Skeletal muscle tissue (tissue), 4 donors: ENCODE measurements around the gene ADGRV1. TPM values are rescaled to one million over a fixed set of nuclear protein-coding genes. Genes with fewer than 3 reads are reported as not detected.

Experiments
- H3K27ac ChIP-seq: one replicate; pipeline ENCODE4 v1.7.0; 2013; ENCODE audit warnings: mild to moderate bottlenecking, low read depth, low read length, inconsistent platforms
- H3K27me3 ChIP-seq, 3 donors: one replicate each; pipeline ENCODE4 v1.7.0; 2013; ENCODE audit warnings: low read length in 3 of 3; ENCODE audit not compliant: control insufficient read depth in 3 of 3, insufficient read depth in 3 of 3
- H3K36me3 ChIP-seq, 3 donors: one replicate each; pipeline ENCODE4 v1.7.0; 2013; ENCODE audit warnings: low read length in 3 of 3; ENCODE audit not compliant: control insufficient read depth in 3 of 3, insufficient read depth in 3 of 3
- H3K4me1 ChIP-seq, 3 donors: one replicate each; pipeline ENCODE4 v1.7.0; 2013; ENCODE audit warnings: low read length in 3 of 3, mild to moderate bottlenecking in 3 of 3; ENCODE audit not compliant: control insufficient read depth in 3 of 3, insufficient read depth in 3 of 3
- H3K4me3 ChIP-seq, 3 donors: one replicate each; pipeline ENCODE4 v1.7.0; 2013; ENCODE audit warnings: low read length in 3 of 3
- H3K9ac ChIP-seq, 3 donors: one replicate each; pipeline ENCODE4 v1.7.0; 2013; ENCODE audit warnings: low read length in 3 of 3, mild to moderate bottlenecking in 3 of 3, moderate library complexity in 2 of 3, low read depth in 1 of 3
- H3K9me3 ChIP-seq, 3 donors: one replicate each; pipeline ENCODE4 v1.7.0; 2013; ENCODE audit warnings: low read length in 3 of 3; ENCODE audit not compliant: control insufficient read depth in 3 of 3
- total RNA-seq: library from RNA; depleted of rRNA; stranded (reverse); fragments of >200 nt; gene quantifications from one replicate; pipeline ENCODE4 v1.2.3, GENCODE V29; 2014
- donor health status: Osteomylitis.

The ADGRV1 gene
- total RNA-seq, 1 donor from 2014 or later: 2.6 TPM

GRCh38 chr5:90530736-90531487, 27.7 kb upstream of the ADGRV1 start:
- no peaks in the 10 kb centered on the region for H3K27me3 ChIP-seq
- no peak overlapping the region for H3K27ac ChIP-seq
- peak overlapping the region in 2 of 3 donors; percentile 70 to 85 for H3K9ac ChIP-seq
- no peaks in the 10 kb centered on the region for H3K9me3 ChIP-seq
- H3K4me1 ChIP-seq: peaks cover 12 to 20% (median 12%) of the 10 kb centered on the region in 3 donors
- H3K4me3 ChIP-seq: peak overlapping the region in 1 of 3 donors; percentile 97
- H3K36me3 ChIP-seq: no peaks in the 10 kb centered on the region

GRCh38 chr5:90533794-90534193, 24.8 kb upstream of the ADGRV1 start:
- Histone ChIP-seq H3K27ac (no peak overlapping the region), H3K27me3 (no peaks in the 10 kb centered on the region), H3K4me1 (peaks cover 6 to 11% (median 6%) of the 10 kb centered on the region in 3 donors), H3K4me3 (no peak overlapping the region), H3K9ac (no peak overlapping the region), H3K36me3 (no peaks in the 10 kb centered on the region), H3K9me3 (no peaks in the 10 kb centered on the region)

GRCh38 chr5:90534922-90535321, 23.7 kb upstream of the ADGRV1 start:
- Histone ChIP-seq H3K9me3 (no peaks in the 10 kb centered on the region), H3K4me3 (no peak overlapping the region), H3K27ac (no peak overlapping the region), H3K36me3 (no peaks in the 10 kb centered on the region), H3K4me1 (peaks cover 3 to 8% (median 6%) of the 10 kb centered on the region in 3 donors), H3K27me3 (no peaks in the 10 kb centered on the region), H3K9ac (no peak overlapping the region)

GRCh38 chr5:90542827-90543519, 15.6 kb upstream of the ADGRV1 start:
- Histone ChIP-seq H3K27ac (no peak overlapping the region), H3K9me3 (no peaks in the 10 kb centered on the region), H3K27me3 (peaks cover 3 to 6% (median 3%) of the 10 kb centered on the region in 3 donors), H3K4me3 (no peak overlapping the region), H3K9ac (no peak overlapping the region), H3K36me3 (no peaks in the 10 kb centered on the region), H3K4me1 (no peaks in the 10 kb centered on the region)

DNA sequence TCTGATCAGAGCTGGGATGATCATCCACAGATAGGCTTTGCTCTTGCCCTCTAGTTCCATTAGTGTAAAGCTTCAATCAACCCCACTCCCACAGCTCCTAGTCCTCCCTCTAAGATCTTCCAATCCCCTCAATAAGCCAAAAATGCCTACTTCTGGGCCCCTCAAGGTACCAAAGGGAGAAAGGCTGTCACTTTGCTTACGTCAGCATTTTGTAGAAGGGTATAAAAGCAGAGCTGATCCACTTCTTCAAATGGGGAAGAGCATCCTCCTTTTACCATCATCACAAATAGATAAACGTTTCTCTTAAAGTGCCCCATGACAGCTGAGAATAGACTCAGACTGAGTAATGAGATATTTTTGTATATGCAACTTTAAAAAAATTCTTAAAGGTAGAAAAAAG, 13.1 kb upstream of the ADGRV1 start:
- Histone ChIP-seq H3K27me3 (peaks cover 3 to 6% (median 3%) of the 10 kb centered on the region in 3 donors), H3K4me3 (no peak overlapping the region), H3K36me3 (no peaks in the 10 kb centered on the region), H3K4me1 (no peaks in the 10 kb centered on the region), H3K9me3 (no peaks in the 10 kb centered on the region), H3K27ac (no peak overlapping the region), H3K9ac (no peak overlapping the region)

DNA sequence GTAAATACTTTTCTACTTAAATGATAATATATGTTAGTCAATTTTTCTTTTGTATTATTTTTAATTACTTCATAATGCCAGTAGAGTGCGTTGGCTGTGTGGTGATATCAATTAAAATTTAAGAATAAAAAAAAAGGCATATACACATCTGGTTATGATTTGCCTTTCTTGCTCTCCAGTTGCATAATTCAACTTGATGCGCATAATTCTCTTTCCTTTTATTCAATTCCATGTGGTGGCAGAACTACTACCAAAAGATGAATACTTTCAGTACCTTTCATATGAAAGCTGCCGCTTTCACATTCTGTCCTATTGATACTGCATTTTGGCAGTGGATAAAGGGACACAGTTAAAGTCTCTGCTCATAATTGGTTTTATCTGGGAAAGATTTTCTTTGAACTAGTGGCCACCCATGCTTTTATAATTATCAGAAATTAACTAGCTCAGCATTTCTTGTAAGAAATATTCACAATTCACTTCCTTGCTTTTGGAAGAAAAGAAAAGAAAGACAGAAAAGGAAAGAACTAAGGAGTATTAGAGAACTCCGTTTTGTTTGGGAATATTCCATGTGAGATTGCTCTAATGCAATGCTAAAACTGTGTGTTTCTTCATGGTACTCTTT, 12.3 kb upstream of the ADGRV1 start:
- Histone ChIP-seq H3K4me3 (no peak overlapping the region), H3K27me3 (peaks cover 3 to 6% (median 3%) of the 10 kb centered on the region in 3 donors), H3K9ac (no peak overlapping the region), H3K9me3 (no peaks in the 10 kb centered on the region), H3K4me1 (no peaks in the 10 kb centered on the region), H3K27ac (no peak overlapping the region), H3K36me3 (no peaks in the 10 kb centered on the region)

DNA sequence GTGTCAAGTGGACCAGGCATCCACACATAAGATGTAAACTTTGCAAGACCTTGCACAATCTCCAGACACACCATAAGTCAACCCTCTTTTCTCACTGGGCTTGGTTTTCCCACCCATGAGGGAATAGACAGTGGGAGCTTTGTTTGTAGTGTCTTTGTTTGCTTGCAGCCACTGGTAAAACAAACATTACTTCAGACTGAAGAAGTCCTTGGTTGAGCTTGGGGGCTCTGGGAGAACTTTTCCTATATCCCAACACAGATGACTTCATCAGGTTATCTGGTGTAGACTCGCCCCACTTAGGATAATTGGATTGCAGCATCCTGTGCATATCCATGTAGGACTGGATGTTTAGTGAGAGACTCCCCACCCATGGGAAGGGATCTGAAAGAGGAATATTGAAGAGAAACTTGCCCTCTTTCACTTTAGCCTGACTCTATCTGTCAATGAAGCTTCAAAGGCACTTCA, 11.5 kb upstream of the ADGRV1 start:
- H3K9ac ChIP-seq: no peak overlapping the region
- H3K27me3 ChIP-seq: peaks cover 3 to 6% (median 3%) of the 10 kb centered on the region in 3 donors
- no peaks in the 10 kb centered on the region for H3K36me3 ChIP-seq
- no peaks in the 10 kb centered on the region for H3K9me3 ChIP-seq
- H3K4me1 ChIP-seq: no peaks in the 10 kb centered on the region
- no peak overlapping the region for H3K4me3 ChIP-seq
- no peak overlapping the region for H3K27ac ChIP-seq

GRCh38 chr5:90548069-90548593, 10.5 kb upstream of the ADGRV1 start:
- Histone ChIP-seq H3K9me3 (no peaks in the 10 kb centered on the region), H3K27me3 (peaks cover 3 to 6% (median 3%) of the 10 kb centered on the region in 3 donors), H3K36me3 (no peaks in the 10 kb centered on the region), H3K4me1 (no peaks in the 10 kb centered on the region), H3K4me3 (peak overlapping the region in 1 of 3 donors; percentile 4), H3K9ac (no peak overlapping the region), H3K27ac (no peak overlapping the region)

DNA sequence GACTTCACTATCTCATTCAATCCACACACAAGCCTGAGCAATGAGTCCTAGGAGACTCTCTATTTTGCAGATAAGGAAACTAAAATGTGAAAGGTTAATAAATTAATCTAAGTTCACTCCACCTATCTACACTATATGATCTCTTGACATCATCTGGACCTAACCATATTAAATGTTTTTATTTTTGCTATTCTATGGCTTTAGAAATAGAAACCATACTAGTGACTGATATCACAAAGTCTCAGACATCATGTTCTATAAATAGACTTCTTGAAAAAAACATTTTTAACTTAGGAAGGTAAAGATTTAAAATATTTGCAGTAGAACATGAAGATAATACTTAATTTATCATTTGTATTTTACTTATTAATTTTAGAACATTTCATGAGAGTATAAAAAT, 9.4 kb upstream of the ADGRV1 start:
- Histone ChIP-seq H3K9me3 (no peaks in the 10 kb centered on the region), H3K27me3 (peaks cover 0 to 3% (median 3%) of the 10 kb centered on the region in 3 donors), H3K4me3 (no peak overlapping the region), H3K27ac (no peak overlapping the region), H3K9ac (no peak overlapping the region), H3K4me1 (no peaks in the 10 kb centered on the region), H3K36me3 (no peaks in the 10 kb centered on the region)
